Activated CD8-positive, alpha-beta memory T cell treated with anti-CD3 and anti-CD28 coated beads for 36 hours (primary cell): Measurements from ENCODE around the gene NAA80. TPM values are rescaled to one million over a fixed set of nuclear protein-coding genes. Genes with fewer than 3 reads are reported as not detected.

ENCODE experiments used
- CTCF ChIA-PET: fragments of 350-600 bp; sonication (Branson Sonifier 250); formaldehyde crosslinking; loops from one replicate; lab custom pipeline; 2021; ENCODE audit warnings: antibody characterized with exemption; lab: Charles Lee
- POLR2A ChIA-PET: fragments of 350-600 bp; sonication (Branson Sonifier 250); formaldehyde crosslinking; loops from one replicate; lab custom pipeline; 2021; ENCODE audit warnings: antibody characterized with exemption; lab: Charles Lee
- total RNA-seq, 2 experiments: library from RNA; stranded (reverse); gene quantifications; one replicate each; pipeline ENCODE4 v1.2.3, GENCODE V29; 2021

The NAA80 gene
- total RNA-seq = 10 to 100 TPM; 17.3 to 17.5 TPM

DNA sequence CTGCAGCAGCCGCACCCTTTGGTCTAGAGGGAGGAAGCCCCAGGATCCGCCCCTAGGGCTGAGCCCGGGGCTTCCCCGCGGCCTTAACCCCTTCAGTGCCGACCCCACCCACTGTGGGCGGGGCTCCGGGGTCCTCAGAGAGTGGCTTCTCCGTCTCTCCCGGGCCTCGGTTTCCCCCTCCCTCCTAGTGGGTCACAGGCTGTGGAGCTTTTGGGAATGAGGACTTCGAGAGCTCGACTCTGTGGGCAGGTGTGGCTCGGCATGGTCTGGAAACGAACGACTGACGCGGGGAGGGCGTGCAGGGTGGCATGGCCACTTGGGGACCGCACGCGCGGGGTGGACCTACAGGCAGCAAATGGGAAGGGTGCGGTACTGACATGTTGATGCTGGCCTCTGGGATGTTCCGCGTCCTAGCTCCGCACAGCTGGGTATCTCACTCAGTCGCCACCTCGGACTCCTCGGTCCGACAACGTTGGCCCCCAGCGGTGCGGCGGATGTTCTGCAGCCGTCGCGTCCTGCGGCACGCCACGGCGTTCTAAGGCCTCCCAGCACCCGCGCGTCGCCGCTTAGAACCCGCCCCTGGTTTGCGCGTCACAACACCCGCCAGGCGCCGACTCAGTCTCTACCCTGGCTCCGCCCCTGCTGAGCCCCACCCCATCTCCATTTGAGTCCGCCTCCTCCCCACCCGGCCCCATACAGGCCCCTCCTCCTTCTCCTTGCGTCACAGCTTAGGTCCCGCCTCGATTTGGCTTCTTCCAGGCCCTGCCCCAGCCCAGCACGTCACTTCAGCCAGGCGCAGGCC is at the start of gene NAA80, which contains the start of gene HYAL3:
TSS of gene NAA80 (minus strand) at position 570 of the 802 bp plus-strand sequence. CDS start 1,942 bp downstream, outside the sequence.
TSS of gene HYAL3 (minus strand) at position 570 of the 802 bp plus-strand sequence. CDS start 3,803 bp downstream, outside the sequence.
- CTCF ChIA-PET = interaction anchor here (1.0 to 3.0 kb wide), 9 partner anchors 10 to 177 kb away, joined by 3 to 16 read pairs (median 5); partner anchors contain the start of gene TUSC2
- POLR2A ChIA-PET = interaction anchor here (0.6 to 2.3 kb wide), 11 partner anchors 10 to 1201 kb away, joined by 3 to 17 read pairs (median 6); partner anchors contain the start of genes CYB561D2, DCAF1, HYAL2 and NPRL2

DNA sequence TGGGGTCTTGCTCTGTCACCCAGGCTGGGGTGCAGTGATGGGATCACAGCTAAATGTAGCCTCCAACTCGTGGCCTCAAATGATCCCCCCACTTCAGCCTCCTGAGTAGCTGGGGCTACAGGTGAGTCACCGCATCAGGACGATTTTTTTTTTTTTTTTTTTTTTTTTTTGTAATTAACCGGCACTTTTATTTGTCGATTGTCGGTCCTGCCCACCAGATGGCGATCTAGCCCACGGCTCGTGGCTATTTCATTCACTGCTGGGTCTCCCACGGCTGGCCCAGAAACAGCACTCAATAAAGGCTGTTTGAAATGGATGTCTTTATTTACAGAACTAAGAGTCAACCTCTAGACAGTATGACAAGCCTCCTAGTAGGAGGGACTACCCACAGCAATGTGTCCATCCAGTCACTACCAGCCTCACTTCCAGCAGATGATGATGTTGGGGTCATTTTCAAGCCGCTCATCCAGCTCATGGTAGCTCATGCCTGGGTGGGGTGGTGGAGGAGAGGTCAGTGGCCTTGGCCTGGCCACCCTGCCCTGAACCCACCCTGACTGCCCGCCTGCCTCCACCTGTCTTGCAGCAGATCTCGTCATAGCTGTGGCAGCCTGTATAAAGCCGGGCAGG is 48.1 kb upstream of the NAA80 start:
- ChIA-PET POLR2A (interaction anchor here (1.3 to 1.5 kb wide), 2 partner anchors 10 to 48 kb away, joined by 3 to 18 read pairs; partner anchors contain the start of genes HYAL3 and NAA80), CTCF (interaction anchor here (0.6 to 5.1 kb wide), 17 partner anchors 10 to 1550 kb away, joined by 3 to 35 read pairs (median 4); partner anchors contain the start of gene C3orf18)

- CTCF ChIA-PET = interaction anchor here (0.9 to 5.1 kb wide), 4 partner anchors 8 to 204 kb away, joined by 3 to 35 read pairs (median 4); no protein-coding TSS in a partner anchor
Observed at GRCh38 chr3:50345586-50346234, 46.5 kb upstream of the NAA80 start, which contains the start of gene ZMYND10. Gene ZMYND10 (minus strand): TSS chr3:50345732. CDS start chr3:50345579, 153 bp downstream.

DNA sequence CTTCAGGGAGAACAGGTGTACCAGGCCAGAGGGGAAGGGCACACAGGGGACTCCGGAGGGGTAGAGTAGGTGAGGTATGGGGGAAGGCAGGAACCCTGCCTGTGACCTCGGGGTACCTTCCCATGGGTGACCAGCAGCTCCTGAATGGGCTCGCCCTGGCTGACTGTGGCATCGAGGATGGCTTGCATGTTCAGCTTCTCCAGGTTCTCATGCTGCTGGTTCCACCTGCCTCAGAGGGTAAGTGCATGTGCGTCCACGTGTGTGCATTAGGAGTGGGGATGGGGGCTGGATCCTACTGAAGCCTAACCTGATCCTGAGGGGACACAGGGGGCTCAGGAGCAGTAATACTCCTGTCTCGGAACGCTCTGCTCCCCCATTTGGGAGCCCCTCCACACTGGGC is 45.8 kb upstream of the NAA80 start:
- POLR2A ChIA-PET = interaction anchor here (0.7 to 1.1 kb wide), 3 partner anchors 11 to 271 kb away, joined by 3 read pairs; no protein-coding TSS in a partner anchor

More at GRCh38 chr3:50345586-50346234, 46.5 kb upstream of the NAA80 start, which contains the start of gene ZMYND10:
- POLR2A ChIA-PET = interaction anchor here (0.7 kb wide), 1 partner anchor 1040 kb away, joined by 3 read pairs; the partner anchor contains the start of gene MANF

DNA sequence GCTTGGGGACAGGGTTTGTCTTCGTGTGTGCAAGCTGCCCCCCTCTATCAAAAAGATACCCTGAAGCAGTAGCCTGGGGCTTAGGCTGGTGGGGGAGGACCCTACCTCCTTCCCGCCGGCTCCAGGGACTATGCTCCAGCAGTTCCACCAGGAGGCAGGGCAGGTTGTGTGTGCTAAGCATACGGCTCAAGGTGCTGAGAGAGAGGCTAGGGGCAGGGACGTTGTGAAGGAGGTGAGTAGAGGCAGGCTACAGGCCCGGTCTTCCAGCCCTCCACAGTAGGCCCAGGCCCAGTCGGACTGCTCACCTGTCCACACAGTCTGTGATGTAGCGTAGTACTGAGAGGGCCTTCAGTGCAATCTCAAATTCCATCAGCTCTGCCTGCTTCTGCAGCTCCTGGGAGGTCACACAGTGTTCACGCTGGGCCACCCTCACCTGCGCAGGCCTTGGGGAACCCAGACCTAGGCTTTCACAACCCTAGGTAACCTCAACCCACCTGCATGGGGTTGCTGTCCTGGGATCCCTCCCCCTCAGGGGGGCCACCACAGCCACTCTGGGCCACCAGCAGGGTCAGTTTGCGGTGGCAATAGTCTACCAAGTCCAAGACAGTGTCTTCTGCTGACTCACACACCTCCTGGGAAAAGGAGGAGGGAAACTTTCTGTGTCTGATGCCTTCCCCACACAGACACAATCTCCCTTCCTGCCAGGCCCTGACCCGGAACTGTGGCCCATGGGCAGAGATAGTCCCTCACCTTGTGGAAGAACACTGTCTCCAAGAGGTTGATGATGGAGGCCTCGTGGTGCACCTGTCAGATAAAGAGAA is 43.8 kb upstream of the NAA80 start:
- ChIA-PET POLR2A (no interaction called here), CTCF (interaction anchor here (0.6 to 0.9 kb wide), 2 partner anchors 226 to 259 kb away, joined by 3 to 4 read pairs; partner anchors contain the start of gene HEMK1)

More for the DNA sequence above, 45.8 kb upstream of the NAA80 start:
- CTCF ChIA-PET = interaction anchor here (0.5 to 1.2 kb wide), 4 partner anchors 8 to 1666 kb away, joined by 3 to 4 read pairs (median 3); no protein-coding TSS in a partner anchor

GRCh38 chr3:50341996-50342650 is 42.9 kb upstream of the NAA80 start:
- ChIA-PET POLR2A (interaction anchor here (1.0 kb wide), 1 partner anchor 8 kb away, joined by 5 read pairs; the partner anchor contains the start of genes CYB561D2 and NPRL2), CTCF (interaction anchor here (0.6 to 0.9 kb wide), 2 partner anchors 227 to 260 kb away, joined by 3 to 4 read pairs; partner anchors contain the start of gene HEMK1)

- CTCF ChIA-PET = interaction anchor here (1.0 to 1.2 kb wide), 4 partner anchors 14 to 201 kb away, joined by 3 read pairs; partner anchors contain the start of gene TUSC2
- POLR2A ChIA-PET = interaction anchor here (1.0 to 1.9 kb wide), 5 partner anchors 9 to 269 kb away, joined by 5 to 20 read pairs (median 8); partner anchors contain the start of genes CYB561D2, HYAL3, NAA80 and NPRL2
Observed at GRCh38 chr3:50341537-50341936, 42.3 kb upstream of the NAA80 start.

- CTCF ChIA-PET = interaction anchor here (0.7 to 2.2 kb wide), 7 partner anchors 9 to 230 kb away, joined by 3 to 10 read pairs (median 3); partner anchors contain the start of genes CYB561D2, NPRL2 and TUSC2
- POLR2A ChIA-PET = interaction anchor here (0.5 to 1.9 kb wide), 8 partner anchors 9 to 1643 kb away, joined by 3 to 20 read pairs (median 8); partner anchors contain the start of genes CYB561D2, HYAL3, NAA80 and NPRL2
Observed at GRCh38 chr3:50340448-50341329, 41.5 kb upstream of the NAA80 start, which contains the start of gene RASSF1. Gene RASSF1 (minus strand): TSS chr3:50340836. CDS start chr3:50340805, 31 bp downstream.

GRCh38 chr3:50340147-50340447 is 40.9 kb upstream of the NAA80 start:
- ChIA-PET POLR2A (interaction anchor here (1.1 to 1.9 kb wide), 5 partner anchors 8 to 270 kb away, joined by 7 to 20 read pairs (median 10); partner anchors contain the start of genes CYB561D2, HYAL3, NAA80 and NPRL2), CTCF (interaction anchor here (2.2 kb wide), 1 partner anchor 10 kb away, joined by 10 read pairs; the partner anchor contains the start of genes CYB561D2 and NPRL2)

DNA sequence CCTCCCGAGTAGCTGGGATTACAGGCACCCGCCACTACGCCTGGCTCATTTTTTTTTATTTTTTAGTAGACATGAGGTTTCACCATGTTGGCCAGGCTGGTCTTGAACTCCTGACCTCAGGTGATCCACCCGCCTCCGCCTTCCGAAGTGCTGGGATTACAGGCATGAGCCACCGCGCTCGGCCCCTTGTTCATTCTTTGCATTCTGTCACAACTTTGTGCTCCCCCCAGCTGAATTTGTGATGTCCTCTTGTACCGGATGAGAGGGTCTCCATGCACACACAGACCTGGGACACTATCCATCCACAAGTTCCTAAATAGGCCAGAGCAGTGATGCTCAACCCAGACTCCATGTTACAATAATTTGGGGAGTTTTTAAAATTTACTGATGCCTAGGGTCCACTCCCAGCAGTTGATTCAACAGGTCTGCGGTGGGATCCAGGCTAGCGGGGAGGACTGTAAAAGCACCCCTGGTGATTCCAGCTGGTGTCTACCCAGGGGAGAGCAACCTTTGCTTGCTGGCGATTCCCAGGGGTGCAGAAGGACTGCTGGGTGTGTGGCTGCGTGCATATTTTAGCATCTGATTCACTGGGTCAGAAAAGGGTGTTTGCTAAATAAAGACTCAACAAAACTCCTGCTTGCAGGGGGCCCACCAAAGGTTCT is 40.4 kb upstream of the NAA80 start:
- ChIA-PET CTCF (interaction anchor here (0.7 to 2.2 kb wide), 3 partner anchors 10 to 270 kb away, joined by 3 to 10 read pairs (median 4); partner anchors contain the start of genes CYB561D2 and NPRL2), POLR2A (interaction anchor here (1.8 to 3.2 kb wide), 3 partner anchors 11 to 270 kb away, joined by 8 to 28 read pairs (median 10); partner anchors contain the start of genes CYB561D2, HYAL3, NAA80 and NPRL2)

DNA sequence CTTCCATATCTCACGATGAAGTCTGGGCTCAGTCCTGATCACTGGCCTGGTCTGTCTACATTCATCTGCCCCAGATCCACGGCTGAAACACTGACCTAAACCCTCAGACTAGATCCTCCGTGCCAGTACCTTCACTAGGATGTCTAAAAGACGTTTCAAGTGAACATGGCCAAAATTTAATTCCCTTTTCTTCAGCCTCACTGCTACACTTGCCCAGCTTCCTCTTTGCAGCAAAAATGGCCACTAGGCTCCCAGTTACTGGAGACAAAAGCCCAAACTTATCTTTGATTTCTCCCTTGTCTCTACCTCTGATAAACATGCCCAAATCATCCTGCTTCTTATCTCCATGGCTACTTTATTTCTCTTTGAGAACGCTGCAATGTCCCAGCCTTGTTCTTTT is 39.8 kb upstream of the NAA80 start:
- POLR2A ChIA-PET = interaction anchor here (0.7 to 3.6 kb wide), 5 partner anchors 11 to 277 kb away, joined by 6 to 28 read pairs (median 17); partner anchors contain the start of genes CYB561D2, HYAL3, NAA80 and NPRL2
- CTCF ChIA-PET = interaction anchor here (0.7 to 3.4 kb wide), 7 partner anchors 10 to 271 kb away, joined by 3 to 35 read pairs (median 4); partner anchors contain the start of genes CYB561D2, GNAI2 and NPRL2

DNA sequence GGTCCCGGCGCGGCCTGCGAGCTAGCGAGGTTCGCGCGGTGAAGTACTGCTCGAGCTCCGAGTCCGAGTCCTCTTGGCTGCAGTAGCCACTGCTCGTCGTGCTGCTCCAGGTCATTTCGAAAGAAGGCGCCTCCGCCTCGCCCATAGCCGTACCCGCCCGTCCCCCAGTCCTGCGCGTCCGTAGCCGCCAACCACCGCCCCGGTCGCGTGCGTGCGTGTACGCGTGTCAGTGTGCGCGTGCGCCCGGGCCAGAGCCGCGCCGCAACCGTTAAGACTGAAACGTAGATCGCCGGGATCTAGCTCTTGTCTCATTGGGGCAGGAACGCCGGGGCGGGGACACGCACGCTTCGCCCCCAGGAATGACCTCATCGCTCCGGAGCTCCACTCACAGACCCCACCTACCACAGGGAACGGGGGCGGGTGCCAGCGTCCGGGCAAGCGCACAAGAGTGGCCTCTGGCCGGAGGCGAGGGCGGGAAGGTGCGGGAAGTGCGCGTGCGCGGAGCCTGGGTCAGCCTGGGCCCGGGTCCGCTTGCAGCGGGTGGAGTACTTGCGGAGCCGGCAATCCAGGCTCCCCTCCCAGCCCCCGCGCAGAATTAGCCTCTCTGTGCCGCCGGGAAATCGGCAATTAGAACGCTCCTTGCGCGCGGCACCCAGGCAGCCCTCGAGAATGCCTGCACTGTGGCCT is 38.1 kb upstream of the NAA80 start:
- ChIA-PET CTCF (interaction anchor here (0.5 to 3.4 kb wide), 10 partner anchors 8 to 404 kb away, joined by 3 to 35 read pairs (median 4); partner anchors contain the start of genes CYB561D2, GNAI2, HYAL3 and IFRD2), POLR2A (interaction anchor here (0.6 to 3.6 kb wide), 23 partner anchors 9 to 274 kb away, joined by 3 to 28 read pairs (median 4); partner anchors contain the start of genes CISH, CYB561D2, GNAI2 and HEMK1)
